GM21619 (cell line): ENCODE measurements around the gene ZNF346.

Experiments used
- ATAC-seq: cut with Tn5 transposase; IDR thresholded peaks from one replicate; pipeline ENCODE4 v1.9.1; 2021; ENCODE audit not compliant: unreplicated experiment

The ZNF346 gene

GRCh38 chr5:177065491-177065890, 43.0 kb downstream of the ZNF346 start:
- ATAC-seq: no peak

GRCh38 chr5:177066224-177066623, 43.7 kb downstream of the ZNF346 start:
- no peak for ATAC-seq

- no peak for ATAC-seq
Observed at GRCh38 chr5:177067503-177067902, 45.0 kb downstream of the ZNF346 start.

- ATAC-seq: peak; percentile 45
Observed at GRCh38 chr5:177070536-177071191, 48.2 kb downstream of the ZNF346 start.

- peak; percentile 72 for ATAC-seq
Observed at GRCh38 chr5:177071666-177072385, 49.3 kb downstream of the ZNF346 start.

GRCh38 chr5:177077335-177077734, 54.8 kb downstream of the ZNF346 start:
- ATAC-seq: no peak

- ATAC-seq: no peak
Observed at GRCh38 chr5:177079606-177080005, 57.1 kb downstream of the ZNF346 start.

GRCh38 chr5:177080265-177080664, 57.8 kb downstream of the ZNF346 start:
- ATAC-seq: no peak

GRCh38 chr5:177081859-177082258, 59.4 kb downstream of the ZNF346 start:
- no peak for ATAC-seq

GRCh38 chr5:177083357-177083756, 60.9 kb downstream of the ZNF346 start:
- no peak for ATAC-seq

GRCh38 chr5:177084175-177084574, 61.7 kb downstream of the ZNF346 start:
- no peak for ATAC-seq

- ATAC-seq: no peak
Observed at GRCh38 chr5:177085985-177086653, 63.6 kb downstream of the ZNF346 start.

GRCh38 chr5:177086654-177087397, 64.3 kb downstream of the ZNF346 start, which contains the start of gene FGFR4:
FGFR4 (plus strand) TSS chr5:177086915; CDS start chr5:177089603, 2,688 bp downstream.
- peak; percentile 69 for ATAC-seq

GRCh38 chr5:177087398-177088005, 65.0 kb downstream of the ZNF346 start:
- ATAC-seq: no peak

- ATAC-seq: no peak
Observed at GRCh38 chr5:177089127-177089526, 66.6 kb downstream of the ZNF346 start.

GRCh38 chr5:177089825-177090641, 67.5 kb downstream of the ZNF346 start:
- ATAC-seq: no peak

- ATAC-seq: no peak
Observed at GRCh38 chr5:177090813-177091212, 68.3 kb downstream of the ZNF346 start.

- no peak for ATAC-seq
Observed at GRCh38 chr5:177091232-177091631, 68.7 kb downstream of the ZNF346 start.

- ATAC-seq: no peak
Observed at GRCh38 chr5:177092178-177093081, 69.9 kb downstream of the ZNF346 start.
